Retinal pigment epithelial cell (primary cell): ENCODE measurements around the gene PRKG1.

Source experiments
- DNase-seq: peaks from one replicate; pipeline ENCODE4 v3.0.0-alpha.2; 2010; ENCODE audit warnings: low read depth
- H3K4me3 ChIP-seq: 2 replicates; pipeline ENCODE4 v1.5.1; 2011; ENCODE audit warnings: mild to moderate bottlenecking, low read length, control low read depth, moderate library complexity
- CTCF ChIP-seq: conservative IDR thresholded peaks from 2 replicates; pipeline ENCODE4 v1.5.1; 2011; ENCODE audit warnings: low read depth, low read length, control low read depth, inconsistent platforms

The PRKG1 gene

GRCh38 chr10:52019077-52019555 lies 944.8 kb downstream of the PRKG1 start:
- DNase-seq = no peak
- no peak for TF ChIP-seq CTCF
- no peak overlapping the region for H3K4me3 ChIP-seq

GRCh38 chr10:52019656-52020055 lies 945.4 kb downstream of the PRKG1 start:
- no peak for TF ChIP-seq CTCF
- no peak overlapping the region for H3K4me3 ChIP-seq
- DNase-seq = no peak

- no peak overlapping the region for H3K4me3 ChIP-seq
- TF ChIP-seq CTCF = no peak
- DNase-seq = no peak
These were observed 945.9 kb downstream of the PRKG1 start for GRCh38 chr10:52020173-52020572.

GRCh38 chr10:52020702-52021101 lies 946.4 kb downstream of the PRKG1 start:
- TF ChIP-seq CTCF = no peak
- DNase-seq = no peak
- no peak overlapping the region for H3K4me3 ChIP-seq

- no peak overlapping the region for H3K4me3 ChIP-seq
- no peak for DNase-seq
- TF ChIP-seq CTCF = no peak
These were observed 952.9 kb downstream of the PRKG1 start for GRCh38 chr10:52027055-52027705.

- no peak for TF ChIP-seq CTCF
- H3K4me3 ChIP-seq = no peak overlapping the region
- DNase-seq = no peak
These were observed 954.2 kb downstream of the PRKG1 start for GRCh38 chr10:52028523-52028858.

- H3K4me3 ChIP-seq = no peak overlapping the region
- no peak for TF ChIP-seq CTCF
These were observed 955.3 kb downstream of the PRKG1 start for GRCh38 chr10:52029628-52030027.

More at GRCh38 chr10:52029628-52030027, 955.3 kb downstream of the PRKG1 start:
- no peak for DNase-seq
